ENCODE results near the gene AFF3. TPM values are rescaled to one million over a fixed set of nuclear protein-coding genes. Genes with fewer than 3 reads are reported as not detected.
A peak's percentile ranks its signal among the peaks of the same experiment; 100 is the strongest.

The AFF3 gene
- total RNA-seq, 1 donor from 2014 or later = 20.9 TPM

GRCh38 chr2:99700482-99701398 lies 441.6 kb downstream of the AFF3 start:
- Mint-ChIP-seq H3K27ac (ENCODE audit: unreplicated experiment) (peak overlapping the region; percentile 47), H3K27me3 (ENCODE audit: low read depth) (no peaks in the 10 kb centered on the region), H3K36me3 (ENCODE audit: low read depth) (no peaks in the 10 kb centered on the region), H3K9me3 (no peaks in the 10 kb centered on the region), H3K4me3 (no peak overlapping the region), H3K4me1 (peaks cover 23% of the 10 kb centered on the region)
- DNase-seq (ENCODE audit: low read depth, low spot score) = no peak
- TF ChIP-seq CTCF (conservative IDR thresholded peaks at IDR 0.05) = no peak

GRCh38 chr2:99698896-99699295 lies 443.5 kb downstream of the AFF3 start:
- no peak for TF ChIP-seq CTCF (conservative IDR thresholded peaks at IDR 0.05)
- no peak overlapping the region for H3K27ac Mint-ChIP-seq (ENCODE audit: unreplicated experiment)

GRCh38 chr2:99697811-99698568 lies 444.4 kb downstream of the AFF3 start:
- no peak overlapping the region for H3K27ac Mint-ChIP-seq (ENCODE audit: unreplicated experiment)
- no peak for DNase-seq (ENCODE audit: low read depth, low spot score)
- H3K4me1 Mint-ChIP-seq = peaks cover 14% of the 10 kb centered on the region
- TF ChIP-seq CTCF (conservative IDR thresholded peaks at IDR 0.05) = no peak
- no peaks in the 10 kb centered on the region for H3K9me3 Mint-ChIP-seq
- H3K4me3 Mint-ChIP-seq = no peak overlapping the region
- no peaks in the 10 kb centered on the region for H3K36me3 Mint-ChIP-seq (ENCODE audit: low read depth)
- H3K27me3 Mint-ChIP-seq (ENCODE audit: low read depth) = no peaks in the 10 kb centered on the region

More at GRCh38 chr2:99698896-99699295, 443.5 kb downstream of the AFF3 start:
- H3K27me3 Mint-ChIP-seq (ENCODE audit: low read depth) = no peaks in the 10 kb centered on the region
- H3K9me3 Mint-ChIP-seq = no peaks in the 10 kb centered on the region
- peaks cover 14% of the 10 kb centered on the region for H3K4me1 Mint-ChIP-seq
- no peak for DNase-seq (ENCODE audit: low read depth, low spot score)
- no peak overlapping the region for H3K4me3 Mint-ChIP-seq
- no peaks in the 10 kb centered on the region for H3K36me3 Mint-ChIP-seq (ENCODE audit: low read depth)

- H3K9me3 Mint-ChIP-seq = no peaks in the 10 kb centered on the region
- no peaks in the 10 kb centered on the region for H3K27me3 Mint-ChIP-seq (ENCODE audit: low read depth)
- DNase-seq (ENCODE audit: low read depth, low spot score) = no peak
- H3K27ac Mint-ChIP-seq (ENCODE audit: unreplicated experiment) = no peak overlapping the region
- peaks cover 12% of the 10 kb centered on the region for H3K4me1 Mint-ChIP-seq
- no peak for TF ChIP-seq CTCF (conservative IDR thresholded peaks at IDR 0.05)
- H3K4me3 Mint-ChIP-seq = no peak overlapping the region
- no peaks in the 10 kb centered on the region for H3K36me3 Mint-ChIP-seq (ENCODE audit: low read depth)
Measured at GRCh38 chr2:99695944-99696253, 446.5 kb downstream of the AFF3 start.

- H3K27ac Mint-ChIP-seq (ENCODE audit: unreplicated experiment) = no peak overlapping the region
- no peaks in the 10 kb centered on the region for H3K36me3 Mint-ChIP-seq (ENCODE audit: low read depth)
- no peak for TF ChIP-seq CTCF (conservative IDR thresholded peaks at IDR 0.05)
- no peaks in the 10 kb centered on the region for H3K9me3 Mint-ChIP-seq
- no peak overlapping the region for H3K4me3 Mint-ChIP-seq
- no peak for DNase-seq (ENCODE audit: low read depth, low spot score)
- H3K4me1 Mint-ChIP-seq = peaks cover 7% of the 10 kb centered on the region
- H3K27me3 Mint-ChIP-seq (ENCODE audit: low read depth) = no peaks in the 10 kb centered on the region
Measured at GRCh38 chr2:99695130-99695943, 447.1 kb downstream of the AFF3 start.
